Stimulated activated naive CD8-positive, alpha-beta T cell treated with anti-CD3 and anti-CD28 coated beads, Interleukin-15, amount 100 ng/mL, for 72 hours (primary cell): Measurements from ENCODE around the gene TRIM52.
"Not testable (repeated sequence)": the region's sequence is repeated elsewhere in the genome, so short reads cannot be mapped to it uniquely, and the experiment has no call there.

Experiments used
- ATAC-seq: fragments of 150-1000 bp; cut with Tn5 transposase; 2 replicates; pipeline ENCODE4 v1.10.0; 2021; ENCODE audit warnings: mild to moderate bottlenecking, moderate library complexity
- DNase-seq, 2 donors: peaks; one replicate each; pipeline ENCODE4 v3.0.0; 2021 to 2022
- H3K27ac Mint-ChIP-seq, 2 donors: one replicate each; pipeline ENCODE4 v1.8.0; 2022; ENCODE audit warnings: mild to moderate bottlenecking in 2 of 2, mixed read lengths in 2 of 2, moderate library complexity in 2 of 2
- H3K27me3 Mint-ChIP-seq: one replicate; pipeline ENCODE4 v1.8.0; 2022; ENCODE audit warnings: mixed read lengths
- H3K4me1 Mint-ChIP-seq: one replicate; pipeline ENCODE4 v1.8.0; 2022; ENCODE audit warnings: mild to moderate bottlenecking, mixed read lengths
- H3K4me3 Mint-ChIP-seq, 2 donors: one replicate each; pipeline ENCODE4 v1.8.0; 2022; ENCODE audit warnings: mild to moderate bottlenecking in 2 of 2, mixed read lengths in 2 of 2, moderate library complexity in 1 of 2
- H3K9me3 Mint-ChIP-seq, 2 donors: one replicate each; pipeline ENCODE4 v1.8.0; 2022; ENCODE audit warnings: mixed read lengths in 2 of 2

The TRIM52 gene

GRCh38 chr5:181260720-181261319 is at the start of gene TRIM52:
TRIM52 (minus strand) TSS chr5:181261143; CDS start chr5:181260813, 330 bp downstream.
- Mint-ChIP-seq H3K4me3 (peak within 1 kb of the TSS; percentile 97 to 99), H3K9me3 (no peaks in the 10 kb centered on the region), H3K27ac (peak within 1 kb of the TSS; percentile 94 to 97), H3K27me3 (no peaks in the 10 kb centered on the region), H3K4me1 (peaks cover 52% of the 10 kb centered on the region)
- DNase-seq: peak; percentile 92 to 93
- ATAC-seq: peak; percentile 93

GRCh38 chr5:181287331-181287730 is 26.4 kb upstream of the TRIM52 start:
- not testable (repeated sequence) for H3K4me1 Mint-ChIP-seq, H3K9me3 Mint-ChIP-seq, H3K27me3 Mint-ChIP-seq, ATAC-seq, DNase-seq, H3K4me3 Mint-ChIP-seq, H3K27ac Mint-ChIP-seq

GRCh38 chr5:181285962-181286705 is 25.2 kb upstream of the TRIM52 start:
- H3K9me3 Mint-ChIP-seq, H3K4me3 Mint-ChIP-seq, H3K27me3 Mint-ChIP-seq, DNase-seq, ATAC-seq, H3K4me1 Mint-ChIP-seq: not testable (repeated sequence)
- H3K27ac Mint-ChIP-seq: peak overlapping the region in 1 of 2 donors; percentile 54

- not testable (repeated sequence) for H3K4me3 Mint-ChIP-seq, DNase-seq, H3K4me1 Mint-ChIP-seq, ATAC-seq, H3K27ac Mint-ChIP-seq, H3K9me3 Mint-ChIP-seq, H3K27me3 Mint-ChIP-seq
Observed at GRCh38 chr5:181283841-181284755, 23.2 kb upstream of the TRIM52 start.

- Mint-ChIP-seq H3K9me3 (no peaks in the 10 kb centered on the region), H3K27me3 (no peaks in the 10 kb centered on the region), H3K4me1 (peaks cover 6% of the 10 kb centered on the region), H3K4me3 (no peak overlapping the region), H3K27ac (peak overlapping the region in 1 of 2 donors; percentile 56)
- no peak for DNase-seq
- no peak for ATAC-seq
Observed at GRCh38 chr5:181283347-181283746, 22.4 kb upstream of the TRIM52 start.

GRCh38 chr5:181282874-181283273 is 21.9 kb upstream of the TRIM52 start:
- peak overlapping the region in 1 of 2 donors; percentile 14 for H3K27ac Mint-ChIP-seq

GRCh38 chr5:181282415-181282814 is 21.5 kb upstream of the TRIM52 start:
- not testable (repeated sequence) for H3K4me3 Mint-ChIP-seq, H3K27me3 Mint-ChIP-seq, ATAC-seq, DNase-seq, H3K9me3 Mint-ChIP-seq, H3K4me1 Mint-ChIP-seq, H3K27ac Mint-ChIP-seq

More at GRCh38 chr5:181282874-181283273, 21.9 kb upstream of the TRIM52 start:
- DNase-seq (no peak), ATAC-seq (no peak)
- no peak overlapping the region for H3K4me3 Mint-ChIP-seq
- no peaks in the 10 kb centered on the region for H3K9me3 Mint-ChIP-seq
- H3K27me3 Mint-ChIP-seq: no peaks in the 10 kb centered on the region
- H3K4me1 Mint-ChIP-seq: peaks cover 6% of the 10 kb centered on the region

GRCh38 chr5:181281984-181282316 is 21.0 kb upstream of the TRIM52 start:
- no peak for ATAC-seq
- Mint-ChIP-seq H3K9me3 (no peaks in the 10 kb centered on the region), H3K27ac (peak overlapping the region in 1 of 2 donors; percentile 21), H3K27me3 (no peaks in the 10 kb centered on the region), H3K4me3 (no peak overlapping the region), H3K4me1 (peaks cover 6% of the 10 kb centered on the region)
- DNase-seq: no peak

- Mint-ChIP-seq H3K9me3 (no peaks in the 10 kb centered on the region), H3K4me3 (no peak overlapping the region), H3K27ac (no peak overlapping the region), H3K27me3 (no peaks in the 10 kb centered on the region), H3K4me1 (peaks cover 6% of the 10 kb centered on the region)
- ATAC-seq: no peak
- DNase-seq: no peak
Observed at GRCh38 chr5:181281077-181281983, 20.4 kb upstream of the TRIM52 start.

- Mint-ChIP-seq H3K27me3 (no peaks in the 10 kb centered on the region), H3K27ac (no peak overlapping the region), H3K4me3 (no peak overlapping the region), H3K9me3 (no peaks in the 10 kb centered on the region), H3K4me1 (peaks cover 6% of the 10 kb centered on the region)
- ATAC-seq (no peak), DNase-seq (no peak)
Observed at GRCh38 chr5:181280251-181280762, 19.4 kb upstream of the TRIM52 start.

- not testable (repeated sequence) for H3K27me3 Mint-ChIP-seq, H3K9me3 Mint-ChIP-seq, H3K27ac Mint-ChIP-seq, ATAC-seq, DNase-seq, H3K4me1 Mint-ChIP-seq
- H3K4me3 Mint-ChIP-seq: peak overlapping the region; percentile 29 to 61
Observed at GRCh38 chr5:181273433-181273744, 12.4 kb upstream of the TRIM52 start.

GRCh38 chr5:181271081-181271480 is 10.1 kb upstream of the TRIM52 start:
- H3K27ac Mint-ChIP-seq: no peak overlapping the region
- no peaks in the 10 kb centered on the region for H3K27me3 Mint-ChIP-seq
- H3K4me3 Mint-ChIP-seq: no peak overlapping the region
- H3K9me3 Mint-ChIP-seq: no peaks in the 10 kb centered on the region
- no peaks in the 10 kb centered on the region for H3K4me1 Mint-ChIP-seq
- ATAC-seq (no peak), DNase-seq (no peak)

- not testable (repeated sequence) for H3K27me3 Mint-ChIP-seq, H3K27ac Mint-ChIP-seq
Observed at GRCh38 chr5:181267907-181268306, 7.0 kb upstream of the TRIM52 start.

GRCh38 chr5:181267291-181267904 is 6.5 kb upstream of the TRIM52 start:
- not testable (repeated sequence) for H3K27ac Mint-ChIP-seq, DNase-seq, H3K4me3 Mint-ChIP-seq, ATAC-seq, H3K27me3 Mint-ChIP-seq, H3K9me3 Mint-ChIP-seq
- H3K4me1 Mint-ChIP-seq: peaks cover 10% of the 10 kb centered on the region

More at GRCh38 chr5:181267907-181268306, 7.0 kb upstream of the TRIM52 start:
- not testable (repeated sequence) for ATAC-seq, H3K9me3 Mint-ChIP-seq, DNase-seq, H3K4me3 Mint-ChIP-seq
- H3K4me1 Mint-ChIP-seq: peaks cover 10% of the 10 kb centered on the region
